Vagina (tissue), 2 donors: Measurements from ENCODE around the gene CHD6. TPM values are rescaled to one million over a fixed set of nuclear protein-coding genes. Genes with fewer than 3 reads are reported as not detected.

Source experiments
- DNase-seq, 2 donors: peaks; one replicate each; pipeline ENCODE4 v3.0.0-alpha.2; 2017; ENCODE audit errors: extremely low spot score in 2 of 2
- H3K27ac ChIP-seq: fragments of 200-600 bp; sonication (generic); one replicate; pipeline ENCODE4 v1.5.1; 2019
- H3K27me3 ChIP-seq: fragments of 200-600 bp; sonication (generic); one replicate; pipeline ENCODE4 v1.5.1; 2019
- H3K36me3 ChIP-seq, 2 donors: fragments of 200-600 bp; sonication (generic); one replicate each; pipeline ENCODE4 v1.5.1; 2017 to 2019
- H3K4me1 ChIP-seq: fragments of 200-600 bp; sonication (generic); one replicate; pipeline ENCODE4 v1.5.1; 2019
- H3K4me3 ChIP-seq, 2 donors: fragments of 200-600 bp; sonication (generic); 1 replicate in 1 of 2; 2 replicates in 1 of 2; pipeline ENCODE4 v1.5.1; 2016 to 2019
- H3K9me3 ChIP-seq: fragments of 200-600 bp; sonication (generic); one replicate; pipeline ENCODE4 v1.5.1; 2019
- CTCF ChIP-seq, 3 experiments: fragments of 450-650 bp in 2 of 3; fragments of 200-600 bp in 1 of 3; sonication (generic) in 1 of 3; IDR thresholded peaks; one replicate each; pipeline ENCODE4 v1.5.1; 2017 to 2019; ENCODE audit warnings: antibody characterized with exemption in 3 of 3, mild to moderate bottlenecking in 2 of 3, moderate library complexity in 2 of 3
- POLR2A ChIP-seq, 2 donors: fragments of 450-650 bp; IDR thresholded peaks; one replicate each; pipeline ENCODE4 v1.6.1; 2017; ENCODE audit warnings: antibody characterized with exemption in 2 of 2, mild to moderate bottlenecking in 2 of 2, moderate library complexity in 2 of 2
- POLR2AphosphoS5 ChIP-seq, 2 donors: sonication (generic); formaldehyde crosslinking; IDR thresholded peaks; one replicate each; pipeline ENCODE4 v1.9.0; 2017; ENCODE audit warnings: antibody characterized with exemption in 2 of 2, mild to moderate bottlenecking in 2 of 2, low read depth in 1 of 2; ENCODE audit not compliant: insufficient read depth in 1 of 2
- intact Hi-C: fragments of 100-400 bp; cut with DNase I; formaldehyde crosslinking; loops from one replicate; pipeline ENCODE4 v1.15.1; 2023
- total RNA-seq: library from RNA; depleted of rRNA; stranded (reverse); fragments of >200 nt; gene quantifications from one replicate; pipeline ENCODE4 v1.2.3, GENCODE V29; 2016

Gene CHD6
- total RNA-seq, 1 donor from 2014 or later = 37.6 TPM

GRCh38 chr20:41391587-41392001 is 226.6 kb downstream of the CHD6 start:
- H3K4me3 ChIP-seq = no peak overlapping the region
- no peaks in the 10 kb centered on the region for H3K36me3 ChIP-seq
- DNase-seq = no peak
- H3K27me3 ChIP-seq = no peaks in the 10 kb centered on the region
- H3K27ac ChIP-seq = no peak overlapping the region
- H3K4me1 ChIP-seq = peaks cover 63% of the 10 kb centered on the region
- no peaks in the 10 kb centered on the region for H3K9me3 ChIP-seq
- TF ChIP-seq POLR2AphosphoS5 (IDR thresholded peaks at IDR 0.05; ENCODE audit: insufficient read depth in 1 of 2, low read depth in 1 of 2) = no peak
- no peak for TF ChIP-seq CTCF (IDR thresholded peaks at IDR 0.05)
- TF ChIP-seq POLR2A (IDR thresholded peaks at IDR 0.05) = no peak
- intact Hi-C loops = no loop called here

GRCh38 chr20:41390889-41391288 is 227.3 kb downstream of the CHD6 start:
- H3K36me3 ChIP-seq = no peaks in the 10 kb centered on the region
- no peaks in the 10 kb centered on the region for H3K9me3 ChIP-seq
- TF ChIP-seq POLR2A (IDR thresholded peaks at IDR 0.05) (no peak), POLR2AphosphoS5 (IDR thresholded peaks at IDR 0.05; ENCODE audit: insufficient read depth in 1 of 2, low read depth in 1 of 2) (no peak), CTCF (IDR thresholded peaks at IDR 0.05) (no peak)
- no peaks in the 10 kb centered on the region for H3K27me3 ChIP-seq
- no peak for DNase-seq
- no peak overlapping the region for H3K4me3 ChIP-seq
- H3K27ac ChIP-seq = no peak overlapping the region
- intact Hi-C loops = no loop called here
- peaks cover 59% of the 10 kb centered on the region for H3K4me1 ChIP-seq

GRCh38 chr20:41387444-41387851 is 230.7 kb downstream of the CHD6 start:
- Histone ChIP-seq H3K4me1 (peaks cover 25% of the 10 kb centered on the region), H3K9me3 (no peaks in the 10 kb centered on the region), H3K36me3 (no peaks in the 10 kb centered on the region), H3K4me3 (no peak overlapping the region), H3K27me3 (peaks cover 4% of the 10 kb centered on the region), H3K27ac (no peak overlapping the region)
- intact Hi-C loops = no loop called here
- DNase-seq = no peak
- TF ChIP-seq CTCF (IDR thresholded peaks at IDR 0.05) = no peak
- TF ChIP-seq POLR2AphosphoS5 (IDR thresholded peaks at IDR 0.05; ENCODE audit: insufficient read depth in 1 of 2, low read depth in 1 of 2) = no peak
- no peak for TF ChIP-seq POLR2A (IDR thresholded peaks at IDR 0.05)

GRCh38 chr20:41386502-41387427 is 231.4 kb downstream of the CHD6 start:
- H3K4me3 ChIP-seq = no peak overlapping the region
- no peak for DNase-seq
- intact Hi-C loops = no loop called here
- TF ChIP-seq POLR2AphosphoS5 (IDR thresholded peaks at IDR 0.05; ENCODE audit: insufficient read depth in 1 of 2, low read depth in 1 of 2) (peak in 1 of 2 donors; percentile 50), CTCF (IDR thresholded peaks at IDR 0.05) (no peak)
- H3K27ac ChIP-seq = peak overlapping the region; percentile 57
- no peaks in the 10 kb centered on the region for H3K36me3 ChIP-seq
- no peaks in the 10 kb centered on the region for H3K9me3 ChIP-seq
- H3K4me1 ChIP-seq = peaks cover 18% of the 10 kb centered on the region
- H3K27me3 ChIP-seq = peaks cover 4% of the 10 kb centered on the region

GRCh38 chr20:41382791-41383305 is 235.3 kb downstream of the CHD6 start:
- TF ChIP-seq POLR2AphosphoS5 (IDR thresholded peaks at IDR 0.05; ENCODE audit: insufficient read depth in 1 of 2, low read depth in 1 of 2) = no peak
- Histone ChIP-seq H3K4me3 (no peak overlapping the region), H3K27ac (no peak overlapping the region), H3K27me3 (peaks cover 4% of the 10 kb centered on the region), H3K9me3 (no peaks in the 10 kb centered on the region), H3K36me3 (no peaks in the 10 kb centered on the region), H3K4me1 (peaks cover 15% of the 10 kb centered on the region)
- intact Hi-C loops = no loop called here
- no peak for DNase-seq
